Right kidney (tissue), 9 donors: Measurements from ENCODE around the gene PARD3B.

Experiments
- DNase-seq: peaks from one replicate; pipeline ENCODE4 v3.0.0-alpha.2; 2016
- long read RNA-seq, 8 donors: transcript quantifications; one replicate each; lab custom pipeline, GENCODE V29; 2026

Gene PARD3B, protein sequence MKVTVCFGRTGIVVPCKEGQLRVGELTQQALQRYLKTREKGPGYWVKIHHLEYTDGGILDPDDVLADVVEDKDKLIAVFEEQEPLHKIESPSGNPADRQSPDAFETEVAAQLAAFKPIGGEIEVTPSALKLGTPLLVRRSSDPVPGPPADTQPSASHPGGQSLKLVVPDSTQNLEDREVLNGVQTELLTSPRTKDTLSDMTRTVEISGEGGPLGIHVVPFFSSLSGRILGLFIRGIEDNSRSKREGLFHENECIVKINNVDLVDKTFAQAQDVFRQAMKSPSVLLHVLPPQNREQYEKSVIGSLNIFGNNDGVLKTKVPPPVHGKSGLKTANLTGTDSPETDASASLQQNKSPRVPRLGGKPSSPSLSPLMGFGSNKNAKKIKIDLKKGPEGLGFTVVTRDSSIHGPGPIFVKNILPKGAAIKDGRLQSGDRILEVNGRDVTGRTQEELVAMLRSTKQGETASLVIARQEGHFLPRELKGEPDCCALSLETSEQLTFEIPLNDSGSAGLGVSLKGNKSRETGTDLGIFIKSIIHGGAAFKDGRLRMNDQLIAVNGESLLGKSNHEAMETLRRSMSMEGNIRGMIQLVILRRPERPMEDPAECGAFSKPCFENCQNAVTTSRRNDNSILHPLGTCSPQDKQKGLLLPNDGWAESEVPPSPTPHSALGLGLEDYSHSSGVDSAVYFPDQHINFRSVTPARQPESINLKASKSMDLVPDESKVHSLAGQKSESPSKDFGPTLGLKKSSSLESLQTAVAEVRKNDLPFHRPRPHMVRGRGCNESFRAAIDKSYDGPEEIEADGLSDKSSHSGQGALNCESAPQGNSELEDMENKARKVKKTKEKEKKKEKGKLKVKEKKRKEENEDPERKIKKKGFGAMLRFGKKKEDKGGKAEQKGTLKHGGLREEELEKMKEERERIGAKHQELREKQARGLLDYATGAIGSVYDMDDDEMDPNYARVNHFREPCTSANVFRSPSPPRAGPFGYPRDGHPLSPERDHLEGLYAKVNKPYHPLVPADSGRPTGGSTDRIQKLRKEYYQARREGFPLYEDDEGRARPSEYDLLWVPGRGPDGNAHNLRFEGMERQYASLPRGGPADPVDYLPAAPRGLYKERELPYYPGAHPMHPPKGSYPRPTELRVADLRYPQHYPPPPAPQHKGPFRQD (N-terminal part only)
- long read RNA-seq, donor 1, partial matches to known transcripts, result 0 of 1 reads
- long read RNA-seq, donor 1, other reads (novel, unspliced or antisense), result 0 of 1 reads
- long read RNA-seq, donor 2, partial matches to known transcripts, result 6 of 7 reads
- long read RNA-seq, donor 2, other reads (novel, unspliced or antisense), result 0 of 7 reads
- long read RNA-seq, donor 3, result 0 reads
- long read RNA-seq, donor 4, partial matches to known transcripts, result 28 of 28 reads
- long read RNA-seq, donor 4, other reads (novel, unspliced or antisense), result 0 of 28 reads
- long read RNA-seq, donor 5, result 0 reads
- long read RNA-seq, donor 6, partial matches to known transcripts, result 8 of 8 reads
- long read RNA-seq, donor 6, other reads (novel, unspliced or antisense), result 0 of 8 reads
- long read RNA-seq, donor 7, partial matches to known transcripts, result 15 of 15 reads
- long read RNA-seq, donor 7, other reads (novel, unspliced or antisense), result 0 of 15 reads
- long read RNA-seq, donor 8, result 0 reads

DNA sequence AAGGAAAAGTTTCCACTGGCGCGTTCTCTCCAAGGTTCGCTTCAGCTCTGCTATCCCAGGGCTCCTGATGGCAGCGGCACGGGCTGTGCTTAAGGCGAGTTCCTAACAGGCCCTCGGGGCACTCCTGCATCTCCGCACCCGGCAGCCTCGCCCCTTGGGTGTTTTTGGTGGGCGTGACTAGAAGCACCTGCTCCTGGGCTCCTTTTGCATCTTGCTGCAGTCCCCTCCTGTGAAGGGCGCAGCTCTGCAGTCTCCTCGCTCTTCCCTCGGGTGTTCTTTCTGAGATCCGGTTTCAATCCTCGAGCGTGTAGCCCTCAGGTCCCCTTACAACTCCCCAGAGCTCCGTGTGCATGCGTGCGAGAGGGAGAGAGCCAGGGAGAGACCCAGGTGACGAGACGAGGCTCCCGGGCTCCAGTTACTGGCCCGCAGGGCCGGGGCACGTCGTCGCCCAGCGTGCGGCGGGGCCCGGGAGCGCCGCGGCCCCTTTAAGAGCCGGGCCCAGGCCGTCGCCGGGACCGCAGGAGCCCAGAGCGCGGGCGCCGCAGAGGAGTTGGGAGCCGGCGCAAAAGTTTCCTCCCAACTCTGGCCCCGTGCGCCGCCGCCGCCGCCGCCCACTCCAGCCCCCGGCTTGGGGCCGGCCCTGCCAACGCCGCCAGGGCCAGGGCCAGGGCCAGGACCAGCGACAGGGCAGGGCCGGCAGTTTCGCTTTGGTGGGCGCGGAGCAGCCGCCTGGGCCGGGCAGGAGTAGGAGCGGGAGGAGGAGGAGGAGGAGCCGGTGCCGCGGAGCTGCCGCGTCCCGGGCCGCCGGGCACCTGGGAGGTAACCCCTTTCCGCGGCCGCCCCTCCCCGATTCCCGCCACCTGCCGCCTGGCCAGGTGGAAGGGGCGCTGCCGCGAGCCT, at the start of gene PARD3B:
PARD3B (plus strand) TSS at position 515 of the 900 bp plus-strand sequence. CDS start 525 bp downstream, outside the sequence.
- DNase-seq, result peak; percentile 98

DNA sequence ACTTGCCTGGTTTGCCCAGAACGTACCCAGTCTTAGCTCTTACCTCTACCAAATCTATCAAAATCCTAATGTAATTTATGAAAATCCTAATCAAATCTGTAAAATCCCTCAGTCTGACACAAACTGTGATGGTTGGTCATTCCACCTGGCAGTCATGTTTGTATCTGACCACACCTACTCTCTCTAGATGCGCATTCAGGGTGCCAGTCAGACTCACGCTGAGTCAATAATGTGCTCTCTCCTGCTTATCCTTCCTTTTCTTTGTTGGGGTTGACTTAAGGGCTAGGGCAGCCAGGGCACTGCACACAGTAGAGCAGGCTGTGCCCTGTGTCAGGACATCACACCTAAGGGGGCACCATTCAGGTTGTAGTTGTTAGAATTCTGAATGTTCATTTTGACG, 48.5 kb upstream of the PARD3B start:
- DNase-seq, result no peak

DNA sequence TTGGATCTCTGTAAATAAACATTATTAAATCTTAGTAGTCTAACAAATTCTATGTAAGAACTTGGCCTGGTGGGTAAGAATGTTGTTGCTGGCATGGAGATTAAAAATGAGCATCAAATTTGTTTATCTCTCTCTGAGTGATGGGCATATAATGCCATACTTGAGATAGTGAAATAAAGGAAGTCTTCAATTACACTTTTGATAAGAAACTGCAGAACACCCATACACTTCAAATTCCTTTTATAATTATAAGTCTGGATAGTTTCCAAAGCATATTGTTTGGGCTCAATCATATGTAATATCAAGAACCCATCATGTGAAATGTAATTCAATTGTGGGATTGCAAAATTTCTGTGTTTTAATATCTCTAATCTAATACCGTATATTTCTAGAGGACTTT, 47.4 kb upstream of the PARD3B start:
- DNase-seq, result no peak

DNA sequence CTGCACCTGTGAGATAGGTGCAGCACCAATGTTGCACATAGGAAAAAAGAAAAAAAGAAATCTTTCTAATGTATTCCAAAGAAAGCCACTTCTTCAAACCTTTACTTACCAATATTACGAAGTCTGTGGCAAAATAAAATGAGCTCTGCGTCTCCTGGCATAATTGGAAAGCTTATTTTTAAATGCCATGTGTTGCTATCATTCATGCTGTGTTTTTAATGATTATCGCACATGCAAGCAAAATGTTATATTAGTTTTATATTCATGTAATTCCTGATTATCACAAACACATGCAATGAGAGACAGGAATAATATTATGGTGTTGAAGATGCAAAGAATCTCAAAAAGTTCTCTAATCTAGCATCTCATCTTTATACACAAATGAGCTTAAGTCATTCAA, 47.0 kb upstream of the PARD3B start:
- no peak for DNase-seq

DNA sequence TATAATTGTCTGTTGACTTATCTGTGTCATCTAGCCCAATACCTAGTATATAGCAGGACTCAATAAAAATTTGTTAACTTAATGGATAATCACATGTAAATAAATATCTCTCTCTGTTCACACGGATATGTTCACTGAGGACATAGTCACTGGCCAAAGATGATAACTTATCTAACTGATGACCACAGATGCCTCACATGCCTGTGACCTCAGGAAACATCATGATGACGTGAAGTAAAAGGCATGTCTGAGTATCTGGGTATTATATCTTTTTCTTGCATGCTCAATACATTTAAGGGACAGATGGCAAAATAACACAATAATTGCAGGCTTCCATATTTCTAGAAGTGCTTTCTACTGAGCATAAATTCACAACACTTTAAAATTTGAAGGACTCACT, 41.4 kb upstream of the PARD3B start:
- no peak for DNase-seq

DNA sequence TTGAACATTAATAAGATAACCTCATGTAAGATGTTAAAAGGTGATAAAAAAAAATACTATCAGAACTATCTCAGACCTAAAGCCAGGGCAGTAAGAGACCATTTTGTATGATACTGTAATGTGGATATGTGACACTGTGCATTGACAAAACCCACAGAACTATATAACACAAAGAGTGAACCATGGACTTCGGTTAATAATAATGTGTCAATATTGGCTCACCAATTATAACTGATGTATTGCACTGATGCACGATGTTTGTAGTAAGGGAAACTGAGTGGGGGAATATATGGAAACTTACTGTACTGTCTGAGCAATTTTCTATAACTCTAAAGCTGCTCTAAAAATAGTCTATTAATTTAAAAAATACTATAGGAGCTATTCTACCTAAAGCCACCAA, 40.7 kb upstream of the PARD3B start:
- DNase-seq, result no peak

DNA sequence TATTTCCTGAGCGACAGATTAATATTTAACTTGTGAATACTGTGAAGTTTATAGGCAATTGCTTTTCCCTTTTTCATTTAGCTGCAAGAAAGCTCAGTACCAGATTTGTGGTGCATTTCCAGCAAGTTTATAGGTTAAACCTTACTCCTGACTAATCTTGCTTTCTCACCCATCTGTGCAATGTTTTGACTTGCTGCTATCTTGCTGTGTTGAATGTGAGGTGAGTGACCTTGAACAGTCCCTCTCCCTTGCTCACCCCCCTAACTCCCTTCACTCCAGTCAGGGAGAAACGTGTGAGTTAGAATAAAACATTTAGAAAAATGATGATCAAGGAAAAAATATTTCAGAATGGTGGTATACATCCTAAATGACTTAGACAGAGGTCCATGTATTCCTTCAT, 39.8 kb upstream of the PARD3B start:
- DNase-seq, result no peak

DNA sequence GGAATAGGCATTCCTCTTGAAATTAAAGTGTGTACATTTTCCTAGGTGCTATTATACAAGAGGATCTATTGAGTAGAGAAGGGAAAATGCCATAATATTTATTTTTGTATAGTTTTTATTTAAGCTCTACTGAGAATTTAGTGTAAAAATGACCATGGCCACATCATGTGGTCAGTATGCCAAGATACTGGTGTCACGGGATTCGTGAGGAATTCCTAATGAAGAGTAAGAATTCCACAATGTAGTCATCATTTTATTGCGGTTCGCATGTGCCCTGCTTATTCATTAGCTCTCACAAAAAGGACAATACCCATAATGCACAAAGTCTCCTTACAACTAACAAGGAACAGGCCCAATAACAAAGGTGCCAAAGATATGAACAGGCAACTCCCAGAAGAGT, 39.3 kb upstream of the PARD3B start:
- no peak for DNase-seq

DNA sequence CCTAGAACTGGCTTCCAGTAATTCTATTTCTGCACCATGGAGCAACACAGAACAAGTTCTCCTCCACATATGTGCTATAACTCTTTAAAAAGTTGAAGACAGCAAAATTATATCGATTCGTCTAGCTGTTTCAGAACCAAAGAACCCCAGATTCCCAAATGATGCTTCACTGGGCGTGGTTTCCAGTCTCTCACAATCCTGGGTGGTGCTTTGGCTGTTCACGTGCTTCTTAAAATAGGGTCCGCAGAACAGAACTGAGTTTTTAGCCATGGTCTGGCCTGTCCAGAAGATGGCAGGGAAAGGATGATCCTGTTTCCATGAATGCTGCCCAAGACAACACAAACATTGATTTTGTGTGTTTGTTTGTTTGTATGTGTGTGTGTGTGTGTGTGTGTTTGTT, 37.6 kb upstream of the PARD3B start:
- DNase-seq, result no peak

DNA sequence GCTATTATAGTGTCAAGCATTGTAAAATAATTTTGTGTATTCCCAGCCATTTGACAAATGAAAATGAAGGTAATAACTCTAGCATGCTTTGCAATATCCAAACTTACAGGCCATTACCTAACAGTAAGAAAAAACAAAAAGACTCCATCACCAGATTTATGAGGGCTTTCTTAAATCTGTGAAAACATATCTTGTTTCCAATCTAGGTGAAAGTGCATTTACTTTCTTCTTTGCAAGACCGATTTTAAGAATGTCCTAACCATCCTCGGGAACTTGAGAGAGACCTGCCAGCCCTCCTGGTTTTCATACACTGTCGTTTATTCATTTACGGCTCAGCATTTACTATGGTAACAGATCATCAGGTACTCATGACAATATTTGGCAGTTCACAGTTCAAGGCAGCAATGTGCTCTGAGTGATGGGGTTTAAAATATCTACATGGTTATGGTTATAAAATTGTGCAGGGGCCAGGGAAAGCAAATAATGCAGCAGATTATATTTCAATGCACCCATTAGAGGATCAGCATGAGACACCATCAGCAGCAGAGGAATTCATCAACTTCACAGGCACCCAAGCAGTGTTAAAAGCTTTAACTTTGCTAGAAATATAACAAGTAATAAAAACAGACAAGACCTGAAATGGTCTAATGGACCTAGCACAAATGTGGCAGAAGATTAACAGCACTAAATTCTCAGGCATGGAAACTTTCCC, 34.4 kb upstream of the PARD3B start:
- peak; percentile 10 for DNase-seq

DNA sequence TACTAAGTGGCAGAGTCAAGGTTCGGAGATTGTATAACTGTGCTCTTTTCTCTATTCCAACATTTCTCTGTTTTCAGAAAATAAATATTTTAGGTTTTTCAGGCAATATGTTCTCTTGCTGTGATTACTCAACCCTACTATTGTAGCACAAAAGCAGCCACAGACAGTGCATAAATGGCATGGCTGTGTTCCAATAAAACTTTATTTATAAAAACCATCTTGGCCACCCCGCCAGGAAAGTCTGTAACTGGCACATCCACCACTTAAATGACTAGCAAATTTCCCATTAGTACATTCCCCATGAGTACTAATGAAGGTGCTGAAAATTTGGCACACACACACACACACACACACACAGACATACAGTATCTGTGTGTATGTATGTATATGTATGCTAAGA, 30.8 kb upstream of the PARD3B start:
- no peak for DNase-seq

DNA sequence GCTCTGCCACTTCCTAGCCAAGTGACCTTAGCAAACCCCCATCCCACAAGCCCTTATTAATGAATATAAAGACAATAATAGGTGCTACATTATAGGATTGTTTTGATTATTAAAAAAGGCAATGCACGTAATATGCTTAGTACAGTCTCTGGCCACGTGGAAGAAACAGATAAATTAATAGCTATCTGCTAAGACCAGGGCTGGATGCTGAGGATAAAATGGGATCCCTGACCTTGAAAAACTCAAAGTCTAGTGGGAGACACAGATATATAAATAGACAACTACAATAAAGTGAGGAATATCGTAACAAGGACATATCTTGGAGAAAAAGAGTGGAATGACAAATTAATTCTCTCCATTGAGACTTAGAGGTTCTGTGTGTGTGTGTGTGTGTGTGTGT, 29.9 kb upstream of the PARD3B start:
- DNase-seq, result no peak

DNA sequence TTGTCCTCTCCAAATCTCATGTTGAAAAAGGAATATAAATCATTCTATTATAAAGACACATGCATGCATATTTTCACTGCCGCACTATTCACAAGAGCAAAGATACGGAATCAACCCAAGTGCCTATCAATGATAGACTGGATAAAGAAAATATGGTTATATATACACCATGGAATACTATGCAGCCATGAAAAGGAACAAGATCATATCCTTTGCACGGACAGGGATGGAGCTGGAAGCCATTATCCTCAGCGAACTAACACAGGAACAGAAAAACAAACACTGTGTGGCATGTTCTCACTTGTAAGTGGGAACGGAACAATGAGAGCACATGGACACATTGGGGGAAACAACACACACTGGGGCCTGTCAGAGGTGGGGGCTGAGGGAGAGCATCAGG, 28.1 kb upstream of the PARD3B start:
- DNase-seq, result no peak

DNA sequence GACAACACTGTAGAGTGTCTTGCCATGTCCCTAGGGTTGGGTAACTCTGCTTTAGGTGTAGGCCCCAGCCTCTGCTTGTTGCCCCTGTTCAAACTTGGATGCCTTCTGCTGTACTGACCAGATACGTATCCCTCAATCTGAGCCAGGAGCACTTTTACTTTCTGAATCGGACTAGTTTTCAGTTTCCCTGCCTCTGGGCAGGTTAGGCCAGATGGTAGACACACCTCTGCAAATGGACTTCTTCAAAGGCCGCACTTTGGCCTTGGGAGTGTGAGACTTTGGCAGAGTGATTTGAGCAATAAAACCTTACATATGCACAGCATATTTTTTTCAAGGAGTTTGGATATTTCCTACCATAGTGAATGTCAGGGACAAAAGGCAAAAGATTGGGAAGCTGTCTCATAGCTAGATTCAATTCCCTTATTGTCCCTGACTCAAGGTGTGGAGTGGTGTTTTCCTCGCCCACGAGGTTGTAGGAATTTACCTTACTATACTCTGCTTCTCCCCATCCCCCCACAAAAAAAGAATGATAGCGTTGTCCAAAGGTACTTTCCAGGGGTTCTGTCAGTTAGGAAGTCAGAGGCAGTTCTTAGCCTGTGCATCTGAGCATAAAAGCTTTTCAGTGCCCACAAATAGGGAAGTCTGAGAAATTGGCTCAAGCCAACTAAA, 15.3 kb upstream of the PARD3B start:
- no peak for DNase-seq

DNA sequence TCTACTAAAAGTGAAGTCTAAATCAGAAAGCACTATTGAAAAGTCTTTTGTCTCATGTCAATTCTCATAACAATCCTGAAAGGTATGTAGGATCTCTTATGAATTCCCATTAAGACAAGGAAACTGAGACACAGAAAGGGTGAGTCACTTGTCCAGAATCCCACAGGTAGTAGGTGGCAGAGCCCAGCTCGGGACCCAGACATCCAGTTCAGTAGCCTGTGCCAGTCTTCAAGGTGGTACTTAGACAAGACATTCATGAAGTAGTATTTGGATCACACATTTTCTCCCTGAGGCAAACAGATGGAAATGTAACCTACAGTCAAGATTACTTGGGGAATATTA, 14.8 kb upstream of the PARD3B start:
- no peak for DNase-seq

DNA sequence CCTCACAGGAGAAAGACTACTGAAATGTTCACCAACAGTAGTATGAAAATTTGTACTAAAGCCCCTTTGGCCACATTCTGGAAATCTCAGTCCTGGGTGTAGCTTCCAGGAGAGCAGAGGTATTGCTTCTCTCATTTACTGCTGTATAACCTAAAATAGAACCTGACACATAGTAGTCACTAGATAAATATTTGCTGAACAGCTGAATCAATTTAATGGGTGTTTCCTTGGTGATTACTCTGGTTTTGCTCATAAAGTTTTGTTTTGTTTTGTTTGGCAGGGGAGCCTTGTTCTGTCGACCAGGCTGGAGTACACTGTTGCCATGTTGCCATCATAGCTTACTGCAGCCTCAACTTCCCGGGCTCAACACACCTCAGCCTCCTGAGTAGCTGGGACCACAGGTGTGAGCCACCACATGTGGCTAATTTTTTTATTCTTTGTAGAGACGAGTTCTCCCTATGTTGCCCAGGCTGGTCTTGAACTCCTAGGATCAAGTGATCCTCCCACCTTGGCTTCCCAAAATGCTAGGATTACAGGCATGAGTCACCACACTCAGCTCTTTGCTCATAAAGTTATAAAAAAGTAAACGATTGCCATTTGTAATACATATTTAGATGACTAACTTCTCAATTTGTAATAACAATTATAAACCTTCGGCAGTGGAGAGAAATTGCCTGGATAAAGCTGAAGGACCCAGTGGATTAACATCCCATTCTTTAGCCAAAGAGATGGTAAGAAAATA, 11.5 kb upstream of the PARD3B start:
- DNase-seq, result no peak

DNA sequence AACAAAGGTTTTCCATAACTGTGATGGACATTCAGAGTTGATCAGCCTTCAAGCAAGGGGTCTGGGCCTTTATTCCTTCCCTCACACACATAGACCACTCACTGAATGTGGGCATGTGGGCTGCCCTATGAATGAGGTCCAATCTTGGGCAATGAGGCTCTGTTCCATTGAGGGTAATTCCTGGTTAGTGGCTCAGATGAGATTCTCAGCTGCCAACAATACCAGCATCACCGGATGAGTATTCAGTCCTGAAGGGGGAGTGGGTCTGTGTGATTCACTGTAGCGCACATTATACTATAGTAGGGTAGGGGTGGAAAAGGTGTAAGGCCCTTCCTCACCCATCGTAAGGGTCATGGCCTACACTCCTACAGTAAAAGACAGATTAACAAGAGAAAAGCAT, 9.9 kb upstream of the PARD3B start:
- DNase-seq, result no peak

DNA sequence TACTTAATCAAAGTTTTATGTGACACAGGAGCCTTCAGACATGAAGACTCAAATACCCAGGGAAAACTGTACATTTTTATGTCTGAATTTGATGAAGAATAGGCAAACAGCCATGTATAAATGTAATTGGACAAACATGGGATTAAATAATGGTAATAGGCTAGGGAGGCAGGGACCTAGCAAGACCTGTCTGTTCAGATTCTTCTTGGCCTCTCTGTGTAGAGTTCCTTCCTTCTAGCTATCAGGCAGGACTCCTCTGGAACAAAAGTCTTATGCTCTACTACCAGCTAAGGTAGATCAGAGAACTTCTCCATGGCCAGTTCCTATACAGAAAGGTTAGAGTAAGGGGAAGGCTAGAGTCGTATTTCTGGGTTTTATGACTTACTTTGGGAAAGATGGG, 9.5 kb upstream of the PARD3B start:
- DNase-seq, result no peak
